SK-N-SH (cell line): Measurements from ENCODE around the gene PXDN.

ENCODE experiments used
- FOXJ3 ChIP-seq: sonication (generic); formaldehyde crosslinking; IDR thresholded peaks from 2 replicates; pipeline ENCODE4 v1.5.1; 2020; ENCODE audit warnings: mild to moderate bottlenecking, missing genetic modification reagents
- FOXM1 ChIP-seq: IDR thresholded peaks from 2 replicates; pipeline ENCODE4 v1.4.0; 2012; ENCODE audit warnings: low read depth, mild to moderate bottlenecking
- GABPA ChIP-seq: IDR thresholded peaks from 2 replicates; pipeline ENCODE4 v1.4.0; 2012; ENCODE audit warnings: low read depth, mild to moderate bottlenecking
- JUND ChIP-seq: IDR thresholded peaks from 2 replicates; pipeline ENCODE4 v1.4.0; 2012
- MXI1 ChIP-seq: IDR thresholded peaks from 2 replicates; pipeline ENCODE4 v1.6.1; 2012; ENCODE audit warnings: mild to moderate bottlenecking, low read depth, low read length, improper control_type of control experiment
- RAD21 ChIP-seq: IDR thresholded peaks from 2 replicates; pipeline ENCODE4 v1.6.1; 2012; ENCODE audit warnings: mild to moderate bottlenecking, low read length
- RCOR1 ChIP-seq: fragments of 150-350 bp; IDR thresholded peaks from 2 replicates; pipeline ENCODE4 v1.6.1; 2017; ENCODE audit warnings: antibody characterized with exemption, low read length
- SMC3 ChIP-seq: IDR thresholded peaks from 2 replicates; pipeline ENCODE4 v1.6.1; 2012; ENCODE audit warnings: low read depth, low read length, improper control_type of control experiment
- TEAD4 ChIP-seq: IDR thresholded peaks from 2 replicates; pipeline ENCODE4 v1.4.0; 2012; ENCODE audit warnings: mild to moderate bottlenecking, borderline replicate concordance; ENCODE audit not compliant: insufficient read depth
- TF ChIP-seq, protein P1 (sequence below): fragments of 200-600 bp; sonication (generic); IDR thresholded peaks from 2 replicates; pipeline ENCODE4 v1.6.1; 2017; ENCODE audit warnings: antibody characterized with exemption, mild to moderate bottlenecking, moderate library complexity
- TF ChIP-seq, protein P2 (sequence below): fragments of 150-350 bp; IDR thresholded peaks from 2 replicates; pipeline ENCODE4 v1.6.1; 2017; ENCODE audit warnings: antibody characterized with exemption, low read length, low read depth, borderline replicate concordance
- TF ChIP-seq, protein P3 (sequence below): IDR thresholded peaks from 2 replicates; pipeline ENCODE4 v1.4.0; 2012; ENCODE audit warnings: low read depth
- TF ChIP-seq, protein P4 (sequence below): IDR thresholded peaks from 2 replicates; pipeline ENCODE4 v1.6.1; 2012; ENCODE audit warnings: mild to moderate bottlenecking, low read depth, low read length, moderate library complexity

DNA sequence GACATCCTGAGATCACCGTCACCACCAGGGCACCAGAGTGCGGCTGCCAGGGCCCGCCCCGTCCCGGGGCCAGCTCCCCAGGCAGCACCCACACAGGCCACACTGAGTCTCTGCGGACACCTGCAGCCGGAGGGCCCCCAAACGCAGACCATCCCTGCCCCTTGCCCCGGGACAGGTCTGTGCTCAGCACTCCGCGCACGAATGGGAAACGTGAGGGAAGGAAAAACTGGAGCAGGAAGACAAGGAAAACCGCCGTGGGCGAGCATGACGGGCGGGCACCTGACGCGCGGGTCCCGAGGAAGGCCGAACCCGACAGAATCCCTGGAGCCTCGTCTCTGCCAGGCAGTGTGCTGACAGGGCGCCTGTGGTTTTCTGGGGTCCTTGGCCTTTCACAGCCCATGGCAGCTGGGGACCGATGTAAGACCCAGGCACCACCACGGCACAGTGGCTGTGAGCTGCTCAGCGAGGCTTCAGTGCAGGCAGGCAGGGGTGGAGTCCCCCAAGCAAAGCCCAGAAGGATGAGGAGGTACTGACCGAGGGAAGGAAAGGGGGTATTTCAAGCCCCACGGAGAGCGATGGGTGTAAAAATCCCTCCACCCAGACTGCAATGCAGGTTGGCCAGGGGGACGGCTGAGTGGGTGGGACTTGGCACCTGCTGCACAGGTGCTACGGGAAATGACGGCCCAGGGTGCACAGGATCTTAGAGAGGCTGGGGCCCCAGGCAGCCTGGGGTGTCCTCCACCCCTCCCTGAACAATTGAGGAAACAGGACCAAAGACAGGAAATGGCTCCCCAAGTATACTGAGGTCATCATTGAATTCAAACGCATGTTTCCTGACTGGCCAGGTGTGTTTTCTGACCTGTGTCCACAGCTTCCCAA lies 59.0 kb downstream of the PXDN start:
- TF ChIP-seq RCOR1 (no peak), TEAD4 (no peak), GABPA (no peak), SMC3 (no peak), FOXJ3 (CRISPR knock-in tag) (no peak), RAD21 (no peak), MXI1 (no peak), FOXM1 (no peak), JUND (no peak)
- TF ChIP-seq, protein P1, sequence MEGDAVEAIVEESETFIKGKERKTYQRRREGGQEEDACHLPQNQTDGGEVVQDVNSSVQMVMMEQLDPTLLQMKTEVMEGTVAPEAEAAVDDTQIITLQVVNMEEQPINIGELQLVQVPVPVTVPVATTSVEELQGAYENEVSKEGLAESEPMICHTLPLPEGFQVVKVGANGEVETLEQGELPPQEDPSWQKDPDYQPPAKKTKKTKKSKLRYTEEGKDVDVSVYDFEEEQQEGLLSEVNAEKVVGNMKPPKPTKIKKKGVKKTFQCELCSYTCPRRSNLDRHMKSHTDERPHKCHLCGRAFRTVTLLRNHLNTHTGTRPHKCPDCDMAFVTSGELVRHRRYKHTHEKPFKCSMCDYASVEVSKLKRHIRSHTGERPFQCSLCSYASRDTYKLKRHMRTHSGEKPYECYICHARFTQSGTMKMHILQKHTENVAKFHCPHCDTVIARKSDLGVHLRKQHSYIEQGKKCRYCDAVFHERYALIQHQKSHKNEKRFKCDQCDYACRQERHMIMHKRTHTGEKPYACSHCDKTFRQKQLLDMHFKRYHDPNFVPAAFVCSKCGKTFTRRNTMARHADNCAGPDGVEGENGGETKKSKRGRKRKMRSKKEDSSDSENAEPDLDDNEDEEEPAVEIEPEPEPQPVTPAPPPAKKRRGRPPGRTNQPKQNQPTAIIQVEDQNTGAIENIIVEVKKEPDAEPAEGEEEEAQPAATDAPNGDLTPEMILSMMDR, result no peak
- TF ChIP-seq, protein P2, sequence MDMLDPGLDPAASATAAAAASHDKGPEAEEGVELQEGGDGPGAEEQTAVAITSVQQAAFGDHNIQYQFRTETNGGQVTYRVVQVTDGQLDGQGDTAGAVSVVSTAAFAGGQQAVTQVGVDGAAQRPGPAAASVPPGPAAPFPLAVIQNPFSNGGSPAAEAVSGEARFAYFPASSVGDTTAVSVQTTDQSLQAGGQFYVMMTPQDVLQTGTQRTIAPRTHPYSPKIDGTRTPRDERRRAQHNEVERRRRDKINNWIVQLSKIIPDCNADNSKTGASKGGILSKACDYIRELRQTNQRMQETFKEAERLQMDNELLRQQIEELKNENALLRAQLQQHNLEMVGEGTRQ, result no peak
- TF ChIP-seq, protein P3, sequence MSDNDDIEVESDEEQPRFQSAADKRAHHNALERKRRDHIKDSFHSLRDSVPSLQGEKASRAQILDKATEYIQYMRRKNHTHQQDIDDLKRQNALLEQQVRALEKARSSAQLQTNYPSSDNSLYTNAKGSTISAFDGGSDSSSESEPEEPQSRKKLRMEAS, result no peak
- TF ChIP-seq, protein P4, sequence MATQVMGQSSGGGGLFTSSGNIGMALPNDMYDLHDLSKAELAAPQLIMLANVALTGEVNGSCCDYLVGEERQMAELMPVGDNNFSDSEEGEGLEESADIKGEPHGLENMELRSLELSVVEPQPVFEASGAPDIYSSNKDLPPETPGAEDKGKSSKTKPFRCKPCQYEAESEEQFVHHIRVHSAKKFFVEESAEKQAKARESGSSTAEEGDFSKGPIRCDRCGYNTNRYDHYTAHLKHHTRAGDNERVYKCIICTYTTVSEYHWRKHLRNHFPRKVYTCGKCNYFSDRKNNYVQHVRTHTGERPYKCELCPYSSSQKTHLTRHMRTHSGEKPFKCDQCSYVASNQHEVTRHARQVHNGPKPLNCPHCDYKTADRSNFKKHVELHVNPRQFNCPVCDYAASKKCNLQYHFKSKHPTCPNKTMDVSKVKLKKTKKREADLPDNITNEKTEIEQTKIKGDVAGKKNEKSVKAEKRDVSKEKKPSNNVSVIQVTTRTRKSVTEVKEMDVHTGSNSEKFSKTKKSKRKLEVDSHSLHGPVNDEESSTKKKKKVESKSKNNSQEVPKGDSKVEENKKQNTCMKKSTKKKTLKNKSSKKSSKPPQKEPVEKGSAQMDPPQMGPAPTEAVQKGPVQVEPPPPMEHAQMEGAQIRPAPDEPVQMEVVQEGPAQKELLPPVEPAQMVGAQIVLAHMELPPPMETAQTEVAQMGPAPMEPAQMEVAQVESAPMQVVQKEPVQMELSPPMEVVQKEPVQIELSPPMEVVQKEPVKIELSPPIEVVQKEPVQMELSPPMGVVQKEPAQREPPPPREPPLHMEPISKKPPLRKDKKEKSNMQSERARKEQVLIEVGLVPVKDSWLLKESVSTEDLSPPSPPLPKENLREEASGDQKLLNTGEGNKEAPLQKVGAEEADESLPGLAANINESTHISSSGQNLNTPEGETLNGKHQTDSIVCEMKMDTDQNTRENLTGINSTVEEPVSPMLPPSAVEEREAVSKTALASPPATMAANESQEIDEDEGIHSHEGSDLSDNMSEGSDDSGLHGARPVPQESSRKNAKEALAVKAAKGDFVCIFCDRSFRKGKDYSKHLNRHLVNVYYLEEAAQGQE, result no peak
